Mesothelial cell of epicardium (in vitro differentiated cells): ENCODE data around the gene PRDM16. TPM values are rescaled to one million over a fixed set of nuclear protein-coding genes. Genes with fewer than 3 reads are reported as not detected.

Source experiments
- DNase-seq, 2 experiments: peaks; one replicate each; pipeline ENCODE4 v3.0.0; 2021; ENCODE audit warnings: low spot score in 2 of 2; ENCODE audit not compliant: unreplicated experiment in 2 of 2
- H3K27ac Mint-ChIP-seq: 2 replicates; pipeline ENCODE4 v1.8.0; 2021; ENCODE audit warnings: mixed read lengths
- H3K27me3 Mint-ChIP-seq: 2 replicates; pipeline ENCODE4 v1.8.0; 2021; ENCODE audit warnings: low read depth, mixed read lengths
- H3K36me3 Mint-ChIP-seq: 2 replicates; pipeline ENCODE4 v1.8.0; 2021; ENCODE audit warnings: mixed read lengths
- H3K4me1 Mint-ChIP-seq: 2 replicates; pipeline ENCODE4 v1.8.0; 2021; ENCODE audit warnings: mixed read lengths
- H3K4me3 Mint-ChIP-seq: 2 replicates; pipeline ENCODE4 v1.8.0; 2021; ENCODE audit warnings: mild to moderate bottlenecking, moderate library complexity, mixed read lengths
- H3K9me3 Mint-ChIP-seq: 2 replicates; pipeline ENCODE4 v1.8.0; 2021; ENCODE audit warnings: mixed read lengths
- CTCF ChIP-seq: fragments of 200-600 bp; sonication (generic); IDR thresholded peaks from one replicate; pipeline ENCODE4 v1.5.0; 2021; ENCODE audit warnings: antibody characterized with exemption; ENCODE audit not compliant: unreplicated experiment
- total RNA-seq: library from RNA; stranded (reverse); gene quantifications from 3 replicates; pipeline ENCODE4 v1.2.1, GENCODE V29; 2021

PRDM16 gene
- total RNA-seq, 1 donor from 2014 or later, result 1.4 TPM

- Mint-ChIP-seq H3K27ac (no peak overlapping the region), H3K36me3 (no peaks in the 10 kb centered on the region), H3K9me3 (no peaks in the 10 kb centered on the region), H3K27me3 (peaks cover 36% of the 10 kb centered on the region), H3K4me1 (no peaks in the 10 kb centered on the region), H3K4me3 (no peak overlapping the region)
- TF ChIP-seq CTCF, result no peak
- no peak for DNase-seq
These were observed 340.6 kb downstream of the PRDM16 start for GRCh38 chr1:3409366-3410141.

GRCh38 chr1:3410142-3410925 is 341.3 kb downstream of the PRDM16 start:
- H3K9me3 Mint-ChIP-seq, result no peaks in the 10 kb centered on the region

GRCh38 chr1:3411806-3412205 is 342.8 kb downstream of the PRDM16 start:
- H3K9me3 Mint-ChIP-seq, result peaks cover 1% of the 10 kb centered on the region
- no peak for DNase-seq
- H3K27ac Mint-ChIP-seq, result no peak overlapping the region

More at GRCh38 chr1:3410142-3410925, 341.3 kb downstream of the PRDM16 start:
- Mint-ChIP-seq H3K27ac (no peak overlapping the region), H3K4me1 (no peaks in the 10 kb centered on the region), H3K27me3 (peaks cover 36% of the 10 kb centered on the region), H3K36me3 (no peaks in the 10 kb centered on the region), H3K4me3 (no peak overlapping the region)
- TF ChIP-seq CTCF, result no peak
- no peak for DNase-seq

GRCh38 chr1:3412376-3412775 is 343.4 kb downstream of the PRDM16 start:
- peaks cover 5% of the 10 kb centered on the region for H3K9me3 Mint-ChIP-seq
- H3K4me1 Mint-ChIP-seq, result no peaks in the 10 kb centered on the region
- peaks cover 28% of the 10 kb centered on the region for H3K27me3 Mint-ChIP-seq
- H3K27ac Mint-ChIP-seq, result no peak overlapping the region
- no peaks in the 10 kb centered on the region for H3K36me3 Mint-ChIP-seq
- no peak for DNase-seq
- no peak for TF ChIP-seq CTCF
- H3K4me3 Mint-ChIP-seq, result no peak overlapping the region

More at GRCh38 chr1:3411806-3412205, 342.8 kb downstream of the PRDM16 start:
- no peak for TF ChIP-seq CTCF
- Mint-ChIP-seq H3K27me3 (peaks cover 28% of the 10 kb centered on the region), H3K4me3 (no peak overlapping the region), H3K4me1 (no peaks in the 10 kb centered on the region), H3K36me3 (no peaks in the 10 kb centered on the region)

- H3K27me3 Mint-ChIP-seq, result peaks cover 28% of the 10 kb centered on the region
- peaks cover 5% of the 10 kb centered on the region for H3K9me3 Mint-ChIP-seq
- H3K4me3 Mint-ChIP-seq, result no peak overlapping the region
- peak; percentile 28 for TF ChIP-seq CTCF
- no peaks in the 10 kb centered on the region for H3K36me3 Mint-ChIP-seq
- no peaks in the 10 kb centered on the region for H3K4me1 Mint-ChIP-seq
- H3K27ac Mint-ChIP-seq, result no peak overlapping the region
- no peak for DNase-seq
These were observed 345.1 kb downstream of the PRDM16 start for GRCh38 chr1:3413975-3414710.
